SK-N-SH treated with all-trans-retinoic acid at 6 μM for 48 hours (cell line): ENCODE measurements around the gene SYNJ2.

Experiments
- ATAC-seq: fragments of 200-7000 bp; cut with Tn5 transposase; 3 replicates; pipeline ENCODE4 v1.9.1; 2020; ENCODE audit warnings: mild to moderate bottlenecking, moderate library complexity
- ARNTL ChIP-seq: fragments of 450-650 bp; formaldehyde crosslinking; IDR thresholded peaks from 2 replicates; pipeline ENCODE4 v1.5.0; 2020; ENCODE audit warnings: low read depth, mild to moderate bottlenecking, moderate library complexity, borderline replicate concordance
- BACH2 ChIP-seq: fragments of 250-450 bp; sonication (Bioruptor Pico); IDR thresholded peaks from 2 replicates; pipeline ENCODE4 v1.9.0; 2021; ENCODE audit warnings: mild to moderate bottlenecking, borderline replicate concordance
- CREB5 ChIP-seq: fragments of 250-450 bp; sonication (Bioruptor Pico); IDR thresholded peaks from 2 replicates; pipeline ENCODE4 v1.5.1; 2020; ENCODE audit warnings: low read depth, mild to moderate bottlenecking, moderate library complexity
- CSDC2 ChIP-seq: fragments of 250-450 bp; sonication (Bioruptor Pico); IDR thresholded peaks from 2 replicates; pipeline ENCODE4 v1.5.0; 2020; ENCODE audit warnings: mild to moderate bottlenecking, moderate library complexity
- CSRNP3 ChIP-seq: fragments of 250-450 bp; sonication (Bioruptor Pico); IDR thresholded peaks from 2 replicates; pipeline ENCODE4 v1.5.1; 2021; ENCODE audit warnings: mild to moderate bottlenecking, moderate library complexity
- ESRRG ChIP-seq: fragments of 250-450 bp; sonication (Bioruptor Pico); IDR thresholded peaks from 2 replicates; pipeline ENCODE4 v1.6.1; 2021; ENCODE audit warnings: mild to moderate bottlenecking
- GLIS3 ChIP-seq: fragments of 250-450 bp; sonication (Bioruptor Pico); IDR thresholded peaks from 2 replicates; pipeline ENCODE4 v1.5.0; 2020; ENCODE audit warnings: mild to moderate bottlenecking, moderate library complexity
- ISL1 ChIP-seq: fragments of 250-450 bp; sonication (Bioruptor Pico); IDR thresholded peaks from 2 replicates; pipeline ENCODE4 v2.1.2; 2022; ENCODE audit warnings: mild to moderate bottlenecking, moderate library complexity
- OSR1 ChIP-seq: fragments of 250-450 bp; sonication (Bioruptor Pico); IDR thresholded peaks from 2 replicates; pipeline ENCODE4 v1.8.0; 2022; ENCODE audit warnings: moderate library complexity, mild to moderate bottlenecking, inconsistent platforms
- POU6F1 ChIP-seq: fragments of 250-450 bp; sonication (Bioruptor Pico); IDR thresholded peaks from 2 replicates; pipeline ENCODE4 v1.8.0; 2021; ENCODE audit warnings: low read depth, mild to moderate bottlenecking, moderate library complexity, borderline replicate concordance
- PPARA ChIP-seq: fragments of 250-450 bp; sonication (Bioruptor Pico); IDR thresholded peaks from 2 replicates; pipeline ENCODE4 v1.5.0; 2020; ENCODE audit warnings: mild to moderate bottlenecking, borderline replicate concordance
- RARB ChIP-seq: fragments of 250-450 bp; sonication (Bioruptor Pico); IDR thresholded peaks from 2 replicates; pipeline ENCODE4 v1.8.0; 2021; ENCODE audit warnings: mild to moderate bottlenecking, moderate library complexity
- TCF4 ChIP-seq: fragments of 250-450 bp; sonication (Bioruptor Pico); IDR thresholded peaks from 2 replicates; pipeline ENCODE4 v1.8.0; 2021; ENCODE audit warnings: mild to moderate bottlenecking, moderate library complexity, borderline replicate concordance
- TOX ChIP-seq: fragments of 250-450 bp; sonication (Bioruptor Pico); IDR thresholded peaks from 2 replicates; pipeline ENCODE4 v1.8.0; 2021; ENCODE audit warnings: mild to moderate bottlenecking, moderate library complexity, borderline replicate concordance
- ZC3H10 ChIP-seq: fragments of 250-450 bp; sonication (Bioruptor Pico); IDR thresholded peaks from 2 replicates; pipeline ENCODE4 v1.5.1; 2021; ENCODE audit warnings: mild to moderate bottlenecking, moderate library complexity
- ZFP3 ChIP-seq: fragments of 250-450 bp; sonication (Bioruptor Pico); IDR thresholded peaks from 2 replicates; pipeline ENCODE4 v1.5.0; 2020; ENCODE audit warnings: mild to moderate bottlenecking, moderate library complexity
- ZFP30 ChIP-seq: fragments of 450-650 bp; formaldehyde crosslinking; IDR thresholded peaks from 2 replicates; pipeline ENCODE4 v1.5.0; 2022; ENCODE audit warnings: mild to moderate bottlenecking, moderate library complexity
- ZNF565 ChIP-seq: fragments of 450-650 bp; formaldehyde crosslinking; conservative IDR thresholded peaks from 2 replicates; pipeline ENCODE4 v1.5.0; 2020; ENCODE audit warnings: low read depth, mild to moderate bottlenecking, moderate library complexity
- ZNF70 ChIP-seq: fragments of 450-650 bp; formaldehyde crosslinking; IDR thresholded peaks from 2 replicates; pipeline ENCODE4 v1.5.0; 2020; ENCODE audit warnings: mild to moderate bottlenecking, moderate library complexity
- ZNF8 ChIP-seq: fragments of 450-650 bp; formaldehyde crosslinking; IDR thresholded peaks from 2 replicates; pipeline ENCODE4 v1.5.0; 2020; ENCODE audit warnings: mild to moderate bottlenecking, moderate library complexity
- TF ChIP-seq, protein P1 (sequence below): fragments of 250-450 bp; sonication (Bioruptor Pico); IDR thresholded peaks from 2 replicates; pipeline ENCODE4 v1.5.0; 2020; ENCODE audit warnings: mild to moderate bottlenecking, moderate library complexity
- TF ChIP-seq, protein P2 (sequence below): fragments of 250-450 bp; sonication (Bioruptor Pico); IDR thresholded peaks from 2 replicates; pipeline ENCODE4 v1.8.0; 2020; ENCODE audit warnings: mild to moderate bottlenecking, moderate library complexity, borderline replicate concordance

SYNJ2 gene

DNA sequence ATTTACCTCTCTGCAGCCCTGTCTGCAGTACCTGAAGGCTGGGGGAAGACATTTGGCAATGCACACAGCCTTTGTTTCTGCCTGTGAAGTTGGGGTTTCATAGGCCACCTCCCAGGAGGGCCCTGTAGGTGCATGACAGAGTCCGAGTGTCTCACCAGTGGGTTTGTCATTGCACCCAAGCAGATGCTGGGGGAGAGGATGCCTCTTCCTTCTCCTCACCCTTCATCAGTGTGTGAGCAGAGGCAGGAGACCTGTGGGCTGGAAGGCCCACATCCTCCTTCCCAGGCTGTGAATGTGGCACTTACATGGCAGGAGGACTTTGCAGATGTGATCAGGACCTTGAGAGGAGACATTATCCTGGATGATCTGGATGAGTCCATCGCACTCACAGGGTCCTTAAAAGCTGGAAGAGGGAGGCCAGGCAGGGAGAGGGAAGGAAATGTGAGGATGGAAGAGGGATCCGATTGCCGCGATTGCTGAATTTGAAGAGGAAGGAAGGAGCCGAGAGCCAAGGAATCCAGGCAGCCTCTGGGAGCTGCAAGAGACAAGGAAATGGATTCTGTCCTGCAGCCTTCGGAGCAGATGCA, 30.4 kb downstream of the SYNJ2 start:
- ATAC-seq, result no peak
- TF ChIP-seq ZNF565 (CRISPR knock-in tag) (no peak), ZNF70 (CRISPR knock-in tag) (no peak), CSDC2 (no peak)
- TF ChIP-seq, all 23 proteins: peak for 0

DNA sequence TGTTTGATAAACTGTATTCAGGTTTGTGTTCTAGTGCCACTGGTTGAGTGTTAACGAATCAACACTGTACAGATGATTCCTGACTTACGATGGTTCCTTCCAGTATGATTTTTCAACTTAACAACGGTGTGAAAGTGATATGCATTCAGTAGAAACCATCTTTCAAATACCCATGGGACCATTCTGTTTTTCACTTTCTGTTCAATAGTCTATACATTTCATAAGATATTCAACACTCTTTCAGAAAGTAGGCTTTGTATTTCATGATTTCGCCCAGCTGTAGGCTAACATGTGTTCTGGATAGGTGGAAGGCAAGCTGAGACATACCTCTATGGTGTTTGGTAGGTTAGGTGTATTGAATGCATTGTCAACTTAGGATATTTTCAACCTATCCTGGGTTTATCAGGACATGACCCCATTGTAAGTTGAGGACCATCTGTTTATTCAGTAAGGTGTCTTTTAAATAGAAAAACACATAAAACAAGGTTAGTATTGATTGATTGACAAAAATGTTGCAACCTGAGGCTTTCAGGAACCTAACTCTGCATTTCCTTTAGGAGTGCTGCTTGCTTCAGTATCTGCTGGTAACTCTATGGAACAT, 32.3 kb downstream of the SYNJ2 start:
- no peak for ATAC-seq
- TF ChIP-seq ZFP30 (CRISPR knock-in tag) (no peak), ESRRG (CRISPR knock-in tag) (no peak), TCF4 (no peak), ZFP3 (CRISPR knock-in tag) (no peak), RARB (no peak), POU6F1 (CRISPR knock-in tag) (no peak), CSDC2 (no peak), ZNF565 (CRISPR knock-in tag) (no peak), ARNTL (CRISPR knock-in tag) (no peak), ISL1 (CRISPR knock-in tag) (no peak), ZC3H10 (no peak), CREB5 (CRISPR knock-in tag) (no peak), TOX (CRISPR knock-in tag) (no peak), OSR1 (CRISPR knock-in tag) (no peak), ZNF8 (CRISPR knock-in tag) (no peak)
- TF ChIP-seq, all 23 proteins: peak for 0

- no peak for ATAC-seq
- TF ChIP-seq ZNF8 (CRISPR knock-in tag), result no peak
- TF ChIP-seq ESRRG (CRISPR knock-in tag), result no peak
- no peak for TF ChIP-seq GLIS3 (CRISPR knock-in tag)
- TF ChIP-seq RARB, result no peak
- TF ChIP-seq CSRNP3 (CRISPR knock-in tag), result no peak
- TF ChIP-seq CSDC2, result no peak
- no peak for TF ChIP-seq OSR1 (CRISPR knock-in tag)
- TF ChIP-seq, protein P1, sequence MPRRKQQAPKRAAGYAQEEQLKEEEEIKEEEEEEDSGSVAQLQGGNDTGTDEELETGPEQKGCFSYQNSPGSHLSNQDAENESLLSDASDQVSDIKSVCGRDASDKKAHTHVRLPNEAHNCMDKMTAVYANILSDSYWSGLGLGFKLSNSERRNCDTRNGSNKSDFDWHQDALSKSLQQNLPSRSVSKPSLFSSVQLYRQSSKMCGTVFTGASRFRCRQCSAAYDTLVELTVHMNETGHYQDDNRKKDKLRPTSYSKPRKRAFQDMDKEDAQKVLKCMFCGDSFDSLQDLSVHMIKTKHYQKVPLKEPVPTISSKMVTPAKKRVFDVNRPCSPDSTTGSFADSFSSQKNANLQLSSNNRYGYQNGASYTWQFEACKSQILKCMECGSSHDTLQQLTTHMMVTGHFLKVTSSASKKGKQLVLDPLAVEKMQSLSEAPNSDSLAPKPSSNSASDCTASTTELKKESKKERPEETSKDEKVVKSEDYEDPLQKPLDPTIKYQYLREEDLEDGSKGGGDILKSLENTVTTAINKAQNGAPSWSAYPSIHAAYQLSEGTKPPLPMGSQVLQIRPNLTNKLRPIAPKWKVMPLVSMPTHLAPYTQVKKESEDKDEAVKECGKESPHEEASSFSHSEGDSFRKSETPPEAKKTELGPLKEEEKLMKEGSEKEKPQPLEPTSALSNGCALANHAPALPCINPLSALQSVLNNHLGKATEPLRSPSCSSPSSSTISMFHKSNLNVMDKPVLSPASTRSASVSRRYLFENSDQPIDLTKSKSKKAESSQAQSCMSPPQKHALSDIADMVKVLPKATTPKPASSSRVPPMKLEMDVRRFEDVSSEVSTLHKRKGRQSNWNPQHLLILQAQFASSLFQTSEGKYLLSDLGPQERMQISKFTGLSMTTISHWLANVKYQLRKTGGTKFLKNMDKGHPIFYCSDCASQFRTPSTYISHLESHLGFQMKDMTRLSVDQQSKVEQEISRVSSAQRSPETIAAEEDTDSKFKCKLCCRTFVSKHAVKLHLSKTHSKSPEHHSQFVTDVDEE (CRISPR knock-in tag), result no peak
- TF ChIP-seq PPARA (CRISPR knock-in tag), result no peak
- TF ChIP-seq ZC3H10, result no peak
- TF ChIP-seq, protein P2, sequence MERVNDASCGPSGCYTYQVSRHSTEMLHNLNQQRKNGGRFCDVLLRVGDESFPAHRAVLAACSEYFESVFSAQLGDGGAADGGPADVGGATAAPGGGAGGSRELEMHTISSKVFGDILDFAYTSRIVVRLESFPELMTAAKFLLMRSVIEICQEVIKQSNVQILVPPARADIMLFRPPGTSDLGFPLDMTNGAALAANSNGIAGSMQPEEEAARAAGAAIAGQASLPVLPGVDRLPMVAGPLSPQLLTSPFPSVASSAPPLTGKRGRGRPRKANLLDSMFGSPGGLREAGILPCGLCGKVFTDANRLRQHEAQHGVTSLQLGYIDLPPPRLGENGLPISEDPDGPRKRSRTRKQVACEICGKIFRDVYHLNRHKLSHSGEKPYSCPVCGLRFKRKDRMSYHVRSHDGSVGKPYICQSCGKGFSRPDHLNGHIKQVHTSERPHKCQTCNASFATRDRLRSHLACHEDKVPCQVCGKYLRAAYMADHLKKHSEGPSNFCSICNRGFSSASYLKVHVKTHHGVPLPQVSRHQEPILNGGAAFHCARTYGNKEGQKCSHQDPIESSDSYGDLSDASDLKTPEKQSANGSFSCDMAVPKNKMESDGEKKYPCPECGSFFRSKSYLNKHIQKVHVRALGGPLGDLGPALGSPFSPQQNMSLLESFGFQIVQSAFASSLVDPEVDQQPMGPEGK (CRISPR knock-in tag), result no peak
- no peak for TF ChIP-seq ISL1 (CRISPR knock-in tag)
- no peak for TF ChIP-seq CREB5 (CRISPR knock-in tag)
- TF ChIP-seq POU6F1 (CRISPR knock-in tag), result no peak
- no peak for TF ChIP-seq ARNTL (CRISPR knock-in tag)
- TF ChIP-seq ZNF565 (CRISPR knock-in tag), result no peak
- TF ChIP-seq BACH2 (CRISPR knock-in tag), result no peak
These were observed 33.0 kb downstream of the SYNJ2 start for GRCh38 chr6:158014505-158015187.
